H1 (cell line): ENCODE results near the gene CLEC2A.

Experiments used
- CTCF ChIP-seq, 3 experiments: IDR thresholded peaks; 1 replicate in 2 of 3; 2 replicates in 1 of 3; pipeline versions ENCODE4 v1.5.1 to v1.6.1; 2011; ENCODE audit warnings: low read length in 3 of 3, mild to moderate bottlenecking in 3 of 3, inconsistent platforms in 2 of 3, low read depth in 1 of 3, moderate library complexity in 1 of 3; ENCODE audit not compliant: insufficient read depth in 1 of 3; ENCODE audit errors: control extremely low read depth in 1 of 3
- TAF7 ChIP-seq: optimal IDR thresholded peaks from 2 replicates; pipeline ENCODE3; 2011; ENCODE audit warnings: low read depth, mild to moderate bottlenecking, inconsistent platforms, low read length, moderate library complexity, borderline replicate concordance

GRCh38 chr12:9880532-9881078 is 51.6 kb downstream of the CLEC2A start:
- TF ChIP-seq CTCF (IDR thresholded peaks at IDR 0.05; ENCODE audit: control extremely low read depth in 1 of 3, insufficient read depth in 1 of 3, low read depth in 1 of 3, low read length in 3 of 3) (no peak), TAF7 (no peak)
